Hindlimb muscle (tissue), 1 donor: Measurements from ENCODE around the gene PPBP. TPM values are rescaled to one million over a fixed set of nuclear protein-coding genes. Genes with fewer than 3 reads are reported as not detected.

ENCODE experiments used
- DNase-seq: peaks from one replicate; pipeline ENCODE4 v3.0.0-alpha.2; 2013
- polyA plus RNA-seq: library from polyadenylated mRNA; unstranded; fragments of 120-200 nt; gene quantifications from one replicate; pipeline ENCODE4 v1.2.1, GENCODE V29; 2013; ENCODE audit not compliant: insufficient read length

The PPBP gene, protein sequence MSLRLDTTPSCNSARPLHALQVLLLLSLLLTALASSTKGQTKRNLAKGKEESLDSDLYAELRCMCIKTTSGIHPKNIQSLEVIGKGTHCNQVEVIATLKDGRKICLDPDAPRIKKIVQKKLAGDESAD
- 3.5 TPM for polyA plus RNA-seq

DNA sequence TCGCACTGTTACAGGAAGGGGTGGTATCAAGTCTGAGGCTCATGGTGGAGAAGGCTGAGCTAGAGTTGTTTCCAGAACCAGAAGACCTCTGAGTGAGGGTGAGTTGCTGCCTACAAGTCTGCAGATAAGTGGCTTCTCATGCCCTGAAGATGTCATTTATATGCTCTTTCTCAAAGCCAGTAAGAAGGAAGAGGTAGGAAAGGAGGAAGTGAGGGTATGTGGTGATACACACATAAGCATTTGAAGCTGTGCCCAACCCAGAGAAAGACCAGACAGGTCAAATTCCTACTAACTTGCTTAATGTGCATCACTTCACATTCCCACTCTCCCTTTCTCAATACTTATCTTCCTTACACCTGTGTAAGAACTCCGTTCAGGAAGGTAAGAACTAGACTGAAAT lies at the start of gene PPBP:
Gene PPBP (minus strand): TSS at position 130 of the 400 bp plus-strand sequence. CDS start 87 bp downstream, at position 43.
- no peak for DNase-seq

DNA sequence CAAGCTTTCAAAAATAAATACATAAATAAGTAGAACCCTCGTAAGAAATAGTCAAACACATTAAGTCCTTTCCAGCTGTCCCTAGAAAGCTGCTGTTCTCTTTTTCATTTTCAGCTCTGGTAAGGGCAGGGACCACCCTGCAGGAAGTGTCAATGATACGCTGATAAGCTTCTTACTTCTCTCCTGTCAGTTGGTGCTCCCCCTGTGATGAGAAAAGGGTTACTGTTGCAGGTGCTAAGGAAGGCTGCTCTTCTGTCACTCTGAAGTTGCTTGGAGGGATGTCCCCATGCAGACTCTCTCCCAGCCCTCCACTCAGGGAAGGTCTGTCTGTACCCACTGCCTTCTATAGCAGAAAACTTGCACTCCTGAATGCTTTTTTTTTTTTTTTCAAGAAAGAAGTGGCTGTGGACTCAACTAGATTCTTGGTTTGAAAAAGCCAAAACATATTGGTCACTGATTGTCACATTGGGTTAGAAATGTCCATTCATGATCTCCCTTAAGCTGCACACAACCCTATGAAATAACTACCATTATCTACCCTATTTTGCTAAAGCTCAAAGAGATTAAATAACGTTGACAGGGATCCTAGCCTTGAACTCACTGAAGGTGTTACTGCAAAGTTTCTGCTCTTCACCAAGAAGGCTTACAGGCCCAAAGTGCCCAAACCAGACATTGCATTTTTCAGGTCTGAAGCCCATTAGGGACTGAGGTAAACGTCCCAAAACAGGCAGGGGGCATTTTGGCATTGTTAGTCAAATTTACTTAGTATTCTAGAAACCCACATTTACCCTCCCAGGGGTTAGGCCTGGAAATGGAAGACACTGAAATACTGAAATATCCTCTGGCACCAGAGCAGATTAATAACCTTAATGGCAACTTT lies 49.3 kb upstream of the PPBP start:
- DNase-seq = no peak

DNA sequence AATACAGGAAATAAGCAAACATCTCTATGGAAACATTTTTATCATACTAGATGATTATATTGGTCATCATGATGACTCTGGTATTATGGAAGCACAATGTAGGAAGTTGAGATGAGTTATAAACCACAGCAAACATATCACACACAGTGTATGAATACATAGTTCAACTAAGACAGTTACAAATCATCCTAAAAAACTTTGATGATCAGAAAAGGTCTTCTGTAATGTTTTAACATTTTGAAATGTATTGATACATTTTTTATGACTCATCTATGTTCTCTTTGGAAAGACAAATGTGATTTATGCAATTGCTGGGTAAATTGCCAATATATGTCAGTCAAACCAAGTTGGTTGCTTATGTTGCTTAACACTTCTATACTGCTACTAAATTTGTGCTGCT lies 45.7 kb upstream of the PPBP start:
- DNase-seq = no peak

DNA sequence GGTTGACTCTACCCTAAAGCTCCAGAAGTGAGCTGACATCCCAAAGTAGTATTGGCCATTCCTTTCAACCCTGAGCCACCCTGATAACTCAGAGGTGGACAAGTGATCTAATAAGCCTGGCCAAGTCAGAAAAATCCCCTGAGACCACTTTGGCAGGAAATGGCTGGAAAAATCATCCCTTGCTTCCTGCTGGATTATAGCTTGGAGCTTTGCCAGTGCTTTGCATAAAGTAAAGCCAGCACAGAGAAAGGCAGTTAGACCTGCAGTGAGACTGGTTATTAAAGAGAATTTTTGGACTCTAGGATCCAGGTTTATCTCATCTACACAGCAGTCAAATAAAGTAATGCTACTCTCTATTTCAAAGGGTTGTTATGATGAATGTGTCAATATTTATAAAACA lies 44.1 kb upstream of the PPBP start:
- DNase-seq = no peak

DNA sequence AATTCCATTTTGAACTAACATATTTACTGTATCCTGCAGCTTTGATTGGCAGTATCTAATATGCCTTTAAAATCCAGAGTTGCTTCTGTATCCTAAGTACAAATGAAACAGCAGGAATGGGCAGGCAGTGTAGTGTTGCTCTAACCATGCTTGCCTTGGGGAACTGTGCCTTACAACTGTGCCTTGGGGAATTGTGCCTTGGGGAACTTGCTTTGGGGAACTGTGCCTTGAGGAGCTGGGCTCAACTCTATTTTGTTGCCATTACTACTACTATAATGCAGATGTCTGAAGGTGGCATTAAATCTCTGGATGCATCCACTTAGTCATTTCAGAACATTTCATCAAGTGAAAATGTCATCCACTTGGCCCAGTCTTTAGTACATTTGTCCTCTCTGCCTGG lies 43.6 kb upstream of the PPBP start:
- DNase-seq = no peak

DNA sequence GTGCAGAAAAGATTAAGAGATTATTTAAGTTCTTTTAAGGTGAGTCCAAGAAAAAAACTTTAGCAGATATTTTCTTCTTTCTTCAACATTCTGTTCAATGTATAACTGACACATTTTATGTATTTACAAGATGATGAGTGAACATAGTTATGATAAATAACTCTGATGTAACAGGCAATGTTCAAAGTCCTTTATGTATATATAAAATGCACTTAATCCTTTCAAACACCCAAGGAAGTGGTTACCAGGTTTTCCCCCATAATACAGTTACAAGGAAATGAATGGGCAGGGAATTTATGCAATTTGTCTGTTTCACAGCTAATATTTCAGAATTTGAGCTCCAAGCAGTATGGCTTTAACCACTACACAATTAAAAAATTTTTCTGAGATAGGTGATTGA lies 42.3 kb upstream of the PPBP start:
- no peak for DNase-seq

DNA sequence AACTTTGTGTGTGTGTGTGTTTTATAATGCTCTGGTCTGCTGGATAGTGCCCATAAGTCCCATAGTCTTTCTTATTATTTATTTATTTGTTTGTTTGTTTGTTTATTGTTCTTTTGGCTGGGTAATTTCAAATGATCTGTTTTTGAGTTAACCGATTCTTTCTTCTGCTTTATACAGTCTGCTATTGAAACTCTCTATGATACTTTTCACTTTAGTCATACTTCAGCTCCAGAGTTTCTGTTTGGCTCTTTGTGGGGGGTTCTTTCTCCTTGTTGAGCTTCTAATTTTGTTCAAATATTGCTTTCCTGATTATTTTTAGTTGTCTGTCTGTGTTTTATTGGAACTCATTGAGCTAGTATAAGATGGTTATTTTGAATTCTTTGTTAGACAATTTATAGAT lies 40.5 kb upstream of the PPBP start:
- no peak for DNase-seq

DNA sequence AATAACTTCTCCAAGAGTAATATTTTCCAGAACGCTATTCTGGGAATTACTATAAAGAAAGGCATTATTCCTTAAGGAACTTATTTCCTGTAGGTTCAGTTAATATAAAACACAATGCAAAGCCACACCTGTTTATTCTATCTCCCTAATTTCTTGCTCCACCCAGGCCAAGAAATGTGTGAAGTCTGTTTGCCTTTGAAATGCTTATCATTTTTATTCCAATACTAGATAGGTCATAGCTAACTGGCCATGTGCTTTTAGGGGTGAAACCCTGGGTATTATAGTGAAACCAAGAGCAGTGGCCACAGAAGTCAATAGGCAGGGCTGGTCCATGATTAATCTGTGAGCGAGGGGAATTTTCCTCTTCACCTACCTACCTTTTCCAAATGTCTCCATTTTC lies 35.7 kb upstream of the PPBP start:
- DNase-seq = no peak

DNA sequence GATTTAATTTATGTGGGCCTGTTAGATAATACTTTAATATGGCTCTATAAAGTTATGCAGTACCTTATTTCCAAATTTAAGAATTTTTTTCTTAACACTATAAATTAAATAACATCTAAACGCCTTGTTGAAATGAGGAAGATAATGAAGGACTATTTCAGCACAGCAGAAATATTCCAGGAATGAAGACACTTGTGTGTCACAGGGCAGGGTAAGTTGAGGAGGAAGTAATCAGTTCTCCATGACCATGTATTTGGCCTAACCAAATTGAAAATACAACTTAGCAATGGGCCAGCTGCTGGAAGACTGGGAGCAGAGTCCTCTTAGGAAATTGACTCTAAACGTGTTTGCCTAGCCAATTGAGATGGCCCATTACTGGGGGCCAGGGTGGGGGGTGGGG lies 33.6 kb upstream of the PPBP start:
- DNase-seq = no peak

DNA sequence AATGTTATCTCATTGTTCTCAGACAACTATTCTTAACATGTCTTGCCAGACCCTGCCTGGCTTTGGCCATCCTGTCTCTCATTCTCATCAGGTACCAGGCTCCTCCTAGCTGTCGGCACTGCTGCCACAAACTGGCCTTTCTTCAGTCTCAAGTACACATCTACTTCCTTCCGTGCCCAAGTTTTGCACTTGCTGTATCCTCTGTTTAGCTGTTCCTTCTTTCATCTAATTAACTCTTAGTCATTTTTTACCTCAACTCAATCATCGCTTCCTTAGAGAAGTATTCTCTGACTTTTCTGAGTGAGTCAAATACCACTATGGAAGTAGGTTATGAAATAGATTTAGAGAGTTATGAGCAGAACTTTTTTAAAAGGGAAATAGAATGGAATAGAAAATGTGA lies 30.8 kb upstream of the PPBP start:
- DNase-seq = no peak

DNA sequence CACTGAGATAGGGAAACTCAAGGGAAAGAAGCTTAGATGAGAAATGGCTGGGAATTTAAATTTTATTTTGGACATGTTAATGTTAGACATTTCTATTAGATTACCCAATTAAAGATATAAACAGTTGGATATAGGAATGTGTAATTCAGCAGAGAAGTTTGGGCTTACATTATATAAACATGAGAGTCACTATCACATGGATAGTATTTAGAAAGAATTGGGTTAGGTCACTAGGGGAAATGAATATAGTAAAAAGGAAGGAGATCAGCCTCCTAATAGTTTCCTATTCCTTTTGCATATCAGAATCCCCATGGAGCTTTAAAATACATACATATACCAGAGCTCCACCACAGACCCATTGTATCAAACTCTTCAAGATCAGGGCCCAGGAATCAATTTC lies 30.1 kb upstream of the PPBP start:
- DNase-seq = no peak

DNA sequence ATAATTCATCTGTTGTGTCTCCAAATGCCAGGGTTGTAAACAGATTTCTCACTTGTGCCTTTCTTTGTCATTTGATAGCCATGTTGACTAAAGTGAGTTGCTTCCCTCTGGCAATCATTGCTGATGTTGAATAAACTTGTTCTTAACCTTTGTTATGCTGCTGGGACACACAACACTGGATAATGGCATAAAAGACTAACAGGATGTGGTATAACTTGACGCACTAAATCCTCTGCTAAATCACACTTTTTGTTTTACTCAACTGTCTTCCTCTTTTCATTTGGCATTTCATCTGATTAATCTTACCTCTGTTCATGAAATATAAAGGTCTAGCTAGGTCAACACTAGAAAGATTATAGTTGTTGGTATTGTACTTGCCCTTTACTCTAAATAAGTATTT lies 28.1 kb upstream of the PPBP start:
- DNase-seq = no peak

DNA sequence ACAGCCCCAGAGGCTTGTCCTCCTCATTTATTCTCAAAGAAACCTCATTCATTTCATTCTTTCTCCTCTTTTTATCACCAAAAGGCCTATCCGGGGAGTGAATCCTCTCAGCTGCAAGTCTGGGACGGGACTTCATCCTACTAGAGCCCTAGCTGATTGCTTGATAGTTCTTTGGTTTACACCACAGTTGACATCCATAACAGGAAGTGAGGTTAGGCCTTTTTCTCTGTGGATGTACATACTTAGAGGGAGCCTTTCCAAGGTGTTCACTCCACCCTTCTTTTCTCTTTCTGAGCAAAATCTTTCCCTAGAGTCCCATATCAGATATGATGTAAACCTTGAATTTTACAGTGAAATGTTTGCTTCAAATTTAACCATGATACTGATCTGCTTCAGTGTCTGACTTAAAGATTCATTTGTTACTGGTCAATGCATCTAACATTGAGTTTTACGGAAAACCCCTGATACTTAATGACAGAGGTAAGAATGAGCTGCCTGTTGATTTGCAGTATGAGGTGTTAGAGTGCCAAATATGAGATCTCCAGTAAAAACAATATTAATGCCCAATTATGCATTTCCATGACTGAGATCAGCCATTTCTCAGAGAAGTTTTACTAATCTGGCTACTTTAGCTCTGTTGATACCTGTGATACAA lies 27.3 kb upstream of the PPBP start:
- no peak for DNase-seq

DNA sequence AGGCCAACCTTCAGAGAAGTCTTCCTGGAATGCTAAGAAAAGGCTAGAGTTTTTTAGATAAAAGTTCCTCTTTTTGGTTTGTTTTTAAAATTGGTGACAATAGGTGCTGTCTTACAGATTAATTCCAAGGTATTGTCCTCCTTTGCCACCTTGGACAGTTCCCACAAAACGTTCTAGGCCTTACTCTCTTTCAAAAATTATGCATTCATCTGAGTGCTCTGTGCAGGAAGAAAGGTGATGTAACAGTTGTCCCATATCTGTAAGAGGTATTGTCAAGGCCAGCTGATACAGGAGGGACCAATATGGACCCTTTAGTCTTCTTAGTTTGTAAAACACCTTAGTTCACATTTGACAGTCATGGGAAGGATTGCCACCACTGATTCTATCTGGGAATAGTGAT lies 26.3 kb upstream of the PPBP start:
- no peak for DNase-seq

DNA sequence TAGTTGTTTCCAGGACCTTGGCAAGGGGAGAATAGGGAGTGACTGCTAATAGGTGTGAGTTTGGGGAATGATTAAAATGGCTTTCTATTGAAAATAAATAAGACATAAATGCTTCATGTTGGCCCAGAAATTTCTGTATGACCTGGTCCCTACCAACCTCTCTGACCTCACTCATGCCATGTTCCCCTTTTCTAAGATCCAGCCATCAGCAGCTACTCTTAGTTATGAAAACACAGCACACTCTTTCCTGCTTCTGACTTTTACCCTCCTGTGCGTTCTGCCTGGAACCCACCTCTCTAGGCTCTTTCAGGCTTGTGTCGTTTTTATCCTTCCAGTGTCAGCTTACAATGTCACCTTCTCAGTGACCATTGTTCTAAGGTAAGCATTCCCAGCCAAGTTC lies 25.3 kb upstream of the PPBP start:
- DNase-seq = no peak

DNA sequence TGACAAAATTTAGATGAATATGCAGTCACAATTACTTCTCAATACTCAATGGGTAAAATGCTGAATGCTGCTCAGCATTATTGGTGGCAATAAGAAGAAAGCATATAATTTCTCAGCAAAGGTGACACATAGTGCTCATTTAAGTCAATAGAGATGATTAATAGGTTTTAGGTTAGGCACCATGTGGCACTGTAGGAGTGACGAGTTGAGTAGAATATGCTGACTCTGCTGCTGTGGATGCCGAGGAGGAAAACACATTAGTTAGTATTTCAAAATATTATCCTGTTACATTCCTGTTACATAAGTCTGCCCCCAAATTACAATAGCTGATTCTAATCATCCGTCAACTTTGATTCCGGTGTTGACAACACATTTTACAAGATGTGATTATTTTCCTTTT lies 24.1 kb upstream of the PPBP start:
- DNase-seq = no peak

DNA sequence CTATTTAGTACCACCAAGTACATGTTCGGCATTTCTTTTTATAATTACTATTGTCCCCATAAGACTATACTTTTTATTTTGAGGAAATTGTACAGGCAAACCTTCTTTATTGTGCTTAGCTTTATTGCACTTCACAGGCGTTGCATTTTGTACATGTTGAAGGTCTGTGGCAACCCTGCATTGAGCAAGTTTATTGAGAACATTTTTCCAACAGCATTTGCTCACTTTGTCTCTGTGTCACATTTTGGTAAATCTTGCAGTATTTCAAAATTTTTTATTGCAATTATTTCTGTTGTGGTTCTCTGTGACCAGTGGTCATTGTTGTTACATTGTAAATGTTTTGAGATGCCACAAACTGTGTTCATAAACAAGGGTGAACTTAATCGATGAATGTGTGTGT lies 21.3 kb upstream of the PPBP start:
- no peak for DNase-seq

DNA sequence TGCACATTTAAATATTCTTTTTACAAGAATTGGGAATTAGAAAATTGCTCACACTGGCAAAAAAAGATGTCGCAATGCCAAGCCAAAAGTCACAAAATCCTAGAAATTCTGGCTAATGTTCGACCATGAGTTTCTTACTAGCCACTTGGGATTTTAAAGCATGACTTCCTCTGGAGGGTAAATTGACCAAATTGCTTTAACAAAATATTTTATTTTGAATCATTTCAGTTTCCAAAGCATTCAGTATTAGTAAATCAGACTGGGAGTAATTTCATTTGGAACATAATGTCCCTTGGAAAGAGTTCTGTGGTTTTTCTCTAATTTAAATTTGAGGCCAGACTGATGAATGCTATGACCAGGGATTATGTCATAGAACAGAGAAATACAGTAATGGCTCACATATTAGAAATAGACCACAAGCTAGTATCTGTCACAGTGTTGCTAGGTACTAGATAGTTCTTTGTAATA lies 18.1 kb upstream of the PPBP start:
- DNase-seq = no peak

DNA sequence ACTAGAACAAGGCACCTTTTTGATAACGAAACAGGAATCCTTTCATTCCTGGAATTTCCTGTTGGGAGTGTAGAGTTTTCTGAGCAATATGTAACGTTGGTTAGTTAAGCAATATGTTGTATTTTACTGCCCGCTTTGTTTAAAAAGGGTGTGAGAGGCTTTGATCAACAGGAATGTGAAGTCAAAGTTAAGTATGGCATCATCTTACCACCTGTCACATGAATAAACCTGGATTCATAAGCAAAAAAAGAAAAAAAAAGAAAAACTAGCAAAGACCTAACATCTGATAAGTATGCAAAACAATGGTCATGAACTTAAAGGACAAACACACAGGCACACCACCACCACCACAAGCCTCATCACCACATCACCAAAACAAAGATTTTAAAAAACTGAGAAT lies 17.5 kb upstream of the PPBP start:
- no peak for DNase-seq

DNA sequence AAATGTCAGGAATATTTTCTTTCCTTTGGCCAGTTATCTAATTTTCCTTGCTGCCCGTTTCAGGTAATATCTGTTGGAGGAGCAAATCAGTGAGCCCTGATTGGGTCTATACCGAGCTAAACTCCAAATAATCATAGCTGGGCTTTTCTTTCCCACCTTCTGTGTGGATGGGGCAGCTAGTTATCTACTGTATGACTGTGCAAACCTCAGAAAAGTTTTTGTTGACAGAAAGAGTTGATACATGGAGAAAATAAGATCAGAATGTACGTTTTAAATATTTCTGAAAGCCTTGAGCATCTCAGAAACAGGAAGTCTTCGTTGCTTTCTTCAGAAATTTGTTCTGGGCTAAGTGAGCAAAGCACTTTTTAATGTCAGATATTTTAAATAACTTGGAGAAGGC lies 16.7 kb upstream of the PPBP start:
- DNase-seq = no peak

DNA sequence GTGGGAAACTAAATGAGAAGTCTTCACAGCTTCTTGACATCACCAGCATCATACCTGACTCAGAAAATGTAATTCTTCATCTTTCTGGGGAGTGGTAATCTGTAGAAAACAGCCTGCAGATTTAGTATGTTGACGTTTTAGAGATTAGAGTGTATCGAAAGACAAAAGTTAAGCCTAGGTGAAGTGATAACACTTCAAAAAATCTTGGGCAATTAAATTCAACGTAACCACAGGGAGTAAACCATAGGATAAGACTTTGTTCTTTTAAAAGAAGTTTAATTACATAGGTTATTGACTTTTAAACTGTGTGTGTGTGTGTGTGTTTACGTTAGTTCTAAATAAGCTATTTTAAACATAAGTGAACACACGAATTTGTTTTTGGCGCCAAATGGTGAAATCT lies 12.3 kb upstream of the PPBP start:
- no peak for DNase-seq

DNA sequence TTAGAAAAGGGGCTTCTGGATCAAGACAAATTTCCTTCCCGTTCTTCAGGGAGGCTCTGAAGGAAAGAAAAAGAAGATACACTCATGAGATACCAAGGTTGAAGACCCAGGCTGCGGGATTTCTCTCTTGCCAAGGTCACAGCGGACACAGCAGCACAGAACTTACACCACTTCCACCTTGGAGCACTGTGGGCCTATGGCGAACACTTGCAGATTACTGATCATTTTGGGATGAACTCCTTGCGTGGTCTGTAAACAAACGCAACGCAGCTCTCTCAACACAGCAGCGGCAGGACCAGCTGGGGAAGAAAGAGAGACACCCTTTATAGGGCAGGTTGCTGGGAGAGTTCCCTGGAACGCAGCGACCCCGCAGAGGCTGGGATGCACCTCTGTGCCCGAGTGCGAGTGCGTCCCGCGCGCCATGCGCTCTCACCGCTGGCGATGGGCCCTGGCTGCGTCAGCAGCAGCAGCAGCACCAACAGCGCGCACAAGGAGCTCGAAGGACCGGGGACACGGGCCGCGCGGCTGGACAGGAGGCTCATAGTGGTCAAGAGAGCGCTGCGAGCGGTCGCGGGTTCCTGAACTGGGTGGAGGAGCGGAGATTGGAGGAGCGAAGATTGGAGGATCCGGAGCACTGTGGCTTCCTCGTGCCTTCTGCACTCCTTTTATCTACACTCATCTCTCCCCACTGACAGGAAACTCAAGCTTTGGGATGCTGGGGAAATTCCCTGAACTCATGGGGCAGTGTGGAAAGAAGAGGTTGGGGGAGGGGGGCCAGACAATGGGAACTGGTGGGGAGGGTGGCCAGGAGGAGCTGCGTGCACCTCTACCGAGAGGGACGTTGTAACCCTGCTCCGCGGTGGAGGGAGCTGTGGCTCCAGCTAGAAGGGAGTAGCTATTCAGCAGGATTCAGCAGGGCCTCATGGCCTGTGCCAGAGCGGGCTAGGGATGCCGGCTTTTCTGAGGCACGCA lies 10.3 kb upstream of the PPBP start, which contains the start of gene CXCL5:
Gene CXCL5 (minus strand): TSS at position 638 of the 972 bp plus-strand sequence. CDS start 96 bp downstream, at position 542.
- DNase-seq = peak; percentile 31

DNA sequence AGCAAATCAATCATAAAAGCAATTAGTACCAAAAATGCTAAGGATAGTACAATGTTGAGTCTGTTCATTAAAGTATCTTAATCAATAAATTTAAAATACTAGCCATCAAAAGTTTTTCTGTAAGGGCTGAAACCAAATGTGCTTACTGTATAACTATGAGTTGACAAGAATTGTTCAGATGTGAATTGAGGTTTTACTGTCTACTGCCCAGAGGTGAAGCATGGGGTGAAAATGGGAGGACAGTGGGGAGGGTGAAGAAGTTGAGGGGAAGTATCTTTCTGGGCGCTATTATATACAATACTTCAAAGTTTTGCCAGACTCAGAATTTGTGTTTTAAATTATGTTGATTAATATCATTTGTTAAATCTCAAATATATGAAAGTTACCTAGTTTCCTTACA lies 4.1 kb upstream of the PPBP start:
- no peak for DNase-seq
